Fibroblast of pulmonary artery (primary cell): ENCODE measurements around the gene SLC39A11.

Source experiments
- DNase-seq: peaks from one replicate; pipeline ENCODE4 v3.0.0-alpha.2; 2010; ENCODE audit warnings: low read depth
- H3K4me3 ChIP-seq: replicated peaks from 2 replicates; pipeline ENCODE4 v1.5.1; 2011; ENCODE audit warnings: low read depth, mild to moderate bottlenecking, control low read depth, low read length, moderate library complexity
- CTCF ChIP-seq: IDR thresholded peaks from 2 replicates; pipeline ENCODE4 v1.5.1; 2011; ENCODE audit warnings: mild to moderate bottlenecking, control low read depth, low read length, inconsistent platforms; ENCODE audit errors: missing control alignments

SLC39A11 gene

GRCh38 chr17:72691017-72691416, 401.5 kb downstream of the SLC39A11 start:
- DNase-seq = no peak
- H3K4me3 ChIP-seq = no peak overlapping the region

GRCh38 chr17:72687886-72688285, 404.6 kb downstream of the SLC39A11 start:
- no peak overlapping the region for H3K4me3 ChIP-seq
- no peak for DNase-seq
- no peak for TF ChIP-seq CTCF

More at GRCh38 chr17:72691017-72691416, 401.5 kb downstream of the SLC39A11 start:
- TF ChIP-seq CTCF = no peak

- DNase-seq = no peak
- H3K4me3 ChIP-seq = no peak overlapping the region
Observed at GRCh38 chr17:72684405-72685020, 408.0 kb downstream of the SLC39A11 start.

GRCh38 chr17:72683506-72684404, 408.7 kb downstream of the SLC39A11 start:
- DNase-seq = peak; percentile 92
- no peak overlapping the region for H3K4me3 ChIP-seq
- TF ChIP-seq CTCF = no peak

More at GRCh38 chr17:72684405-72685020, 408.0 kb downstream of the SLC39A11 start:
- TF ChIP-seq CTCF = no peak

GRCh38 chr17:72682605-72683004, 409.9 kb downstream of the SLC39A11 start:
- no peak for DNase-seq
- no peak overlapping the region for H3K4me3 ChIP-seq
- TF ChIP-seq CTCF = no peak

- H3K4me3 ChIP-seq = no peak overlapping the region
- no peak for TF ChIP-seq CTCF
- DNase-seq = no peak
Observed at GRCh38 chr17:72681844-72682243, 410.6 kb downstream of the SLC39A11 start.
